ENCODE measurements around the gene MAPK11. TPM values are rescaled to one million over a fixed set of nuclear protein-coding genes. Genes with fewer than 3 reads are reported as not detected.

MAPK11 gene
- total and polyA plus RNA-seq, 2 donors (not counting 1 experiment from before 2014, with no cell fraction given), result 2.6 to 7.6 TPM

GRCh38 chr22:50252082-50253045 lies 17.8 kb downstream of the MAPK11 start:
- Histone ChIP-seq H2AFZ (ENCODE audit: low read length) (no peak overlapping the region), H3K79me2 (ENCODE audit: control insufficient read depth, insufficient read depth, low read length) (peaks cover 11% of the 10 kb centered on the region), H3K4me2 (ENCODE audit: extremely low read depth, insufficient read depth, low read length) (no peak overlapping the region), H3K27me3 (ENCODE audit: control insufficient read depth, insufficient read depth, low read length) (no peaks in the 10 kb centered on the region), H3K9ac (ENCODE audit: insufficient read depth, low read length) (no peak overlapping the region), H3K4me3 (replicated peaks in 1 of 4; ENCODE audit: control extremely low read depth in 1 of 4, insufficient read depth in 1 of 4, low read depth in 3 of 4, low read length in 4 of 4) (no peak overlapping the region), H3K27ac (ENCODE audit: insufficient read depth, low read length) (no peak overlapping the region), H3K36me3 (ENCODE audit: control insufficient read depth, insufficient read depth, low read length) (peaks cover 32% of the 10 kb centered on the region), H4K20me1 (ENCODE audit: control insufficient read depth, extremely low read depth, insufficient read depth, low read length) (no peaks in the 10 kb centered on the region), H3K9me3 (ENCODE audit: control insufficient read depth, insufficient read depth, low read depth, low read length) (no peaks in the 10 kb centered on the region), H3K4me1 (ENCODE audit: control insufficient read depth, extremely low read depth, insufficient read depth, low read length) (peaks cover 7% of the 10 kb centered on the region)
- TF ChIP-seq, protein P1, sequence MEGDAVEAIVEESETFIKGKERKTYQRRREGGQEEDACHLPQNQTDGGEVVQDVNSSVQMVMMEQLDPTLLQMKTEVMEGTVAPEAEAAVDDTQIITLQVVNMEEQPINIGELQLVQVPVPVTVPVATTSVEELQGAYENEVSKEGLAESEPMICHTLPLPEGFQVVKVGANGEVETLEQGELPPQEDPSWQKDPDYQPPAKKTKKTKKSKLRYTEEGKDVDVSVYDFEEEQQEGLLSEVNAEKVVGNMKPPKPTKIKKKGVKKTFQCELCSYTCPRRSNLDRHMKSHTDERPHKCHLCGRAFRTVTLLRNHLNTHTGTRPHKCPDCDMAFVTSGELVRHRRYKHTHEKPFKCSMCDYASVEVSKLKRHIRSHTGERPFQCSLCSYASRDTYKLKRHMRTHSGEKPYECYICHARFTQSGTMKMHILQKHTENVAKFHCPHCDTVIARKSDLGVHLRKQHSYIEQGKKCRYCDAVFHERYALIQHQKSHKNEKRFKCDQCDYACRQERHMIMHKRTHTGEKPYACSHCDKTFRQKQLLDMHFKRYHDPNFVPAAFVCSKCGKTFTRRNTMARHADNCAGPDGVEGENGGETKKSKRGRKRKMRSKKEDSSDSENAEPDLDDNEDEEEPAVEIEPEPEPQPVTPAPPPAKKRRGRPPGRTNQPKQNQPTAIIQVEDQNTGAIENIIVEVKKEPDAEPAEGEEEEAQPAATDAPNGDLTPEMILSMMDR (conservative IDR thresholded peaks at IDR 0.05 in 1 of 2, IDR thresholded peaks at IDR 0.05 in 1 of 2; ENCODE audit: low read depth in 1 of 2, low read length in 2 of 2), result peak; percentile 59 to 70
- no peak for TF ChIP-seq EZH2 (IDR thresholded peaks at IDR 0.05; ENCODE audit: low read length, missing control alignments)
- peak; percentile 47 to 64 for DNase-seq (ENCODE audit: low read depth in 2 of 2)

GRCh38 chr22:50251477-50252081 lies 18.6 kb downstream of the MAPK11 start:
- H3K4me1 ChIP-seq (ENCODE audit: control insufficient read depth, extremely low read depth, insufficient read depth, low read length), result peaks cover 7% of the 10 kb centered on the region
- H3K27me3 ChIP-seq (ENCODE audit: control insufficient read depth, insufficient read depth, low read length), result no peaks in the 10 kb centered on the region
- no peaks in the 10 kb centered on the region for H3K9me3 ChIP-seq (ENCODE audit: control insufficient read depth, insufficient read depth, low read depth, low read length)
- TF ChIP-seq, protein P1 (conservative IDR thresholded peaks at IDR 0.05 in 1 of 2, IDR thresholded peaks at IDR 0.05 in 1 of 2; ENCODE audit: low read depth in 1 of 2, low read length in 2 of 2), result no peak
- no peak for TF ChIP-seq EZH2 (IDR thresholded peaks at IDR 0.05; ENCODE audit: low read length, missing control alignments)
- no peak overlapping the region for H2AFZ ChIP-seq (ENCODE audit: low read length)
- DNase-seq (ENCODE audit: low read depth in 2 of 2), result no peak
- H3K4me2 ChIP-seq (ENCODE audit: extremely low read depth, insufficient read depth, low read length), result peak overlapping the region; percentile 35
- H3K27ac ChIP-seq (ENCODE audit: insufficient read depth, low read length), result no peak overlapping the region
- H3K9ac ChIP-seq (ENCODE audit: insufficient read depth, low read length), result no peak overlapping the region
- H3K4me3 ChIP-seq (replicated peaks in 1 of 4; ENCODE audit: control extremely low read depth in 1 of 4, insufficient read depth in 1 of 4, low read depth in 3 of 4, low read length in 4 of 4), result peak overlapping the region in 1 of 4 experiments; percentile 81
- no peaks in the 10 kb centered on the region for H4K20me1 ChIP-seq (ENCODE audit: control insufficient read depth, extremely low read depth, insufficient read depth, low read length)
- H3K79me2 ChIP-seq (ENCODE audit: control insufficient read depth, insufficient read depth, low read length), result peaks cover 11% of the 10 kb centered on the region
- H3K36me3 ChIP-seq (ENCODE audit: control insufficient read depth, insufficient read depth, low read length), result peaks cover 32% of the 10 kb centered on the region

All from fibroblast of lung (primary cell).